Activated naive CD8-positive, alpha-beta T cell treated with anti-CD3 and anti-CD28 coated beads, Interleukin-2, amount 10 ng/mL, durations not matched to agents 7 days and 5 days (primary cell): ENCODE data around the gene MKI67. TPM values are rescaled to one million over a fixed set of nuclear protein-coding genes. Genes with fewer than 3 reads are reported as not detected.
"Not testable (repeated sequence)": the region's sequence is repeated elsewhere in the genome, so short reads cannot be mapped to it uniquely, and the experiment has no call there.

ENCODE experiments used
- ATAC-seq: fragments of 150-1000 bp; cut with Tn5 transposase; one replicate; pipeline ENCODE4 v1.10.0; 2021; ENCODE audit warnings: low read depth, moderate library complexity
- POLR2A ChIA-PET: fragments of 350-600 bp; sonication (Branson Sonifier 250); formaldehyde crosslinking; loops from one replicate; lab custom pipeline; 2021; ENCODE audit warnings: antibody characterized with exemption; lab: Charles Lee
- DNase-seq: peaks from one replicate; pipeline ENCODE4 v3.0.0; 2021
- H3K27ac Mint-ChIP-seq: one replicate; pipeline ENCODE4 v1.8.0; 2022; ENCODE audit warnings: mild to moderate bottlenecking, mixed read lengths
- H3K27me3 Mint-ChIP-seq: one replicate; pipeline ENCODE4 v1.8.0; 2022; ENCODE audit warnings: mild to moderate bottlenecking, moderate library complexity, mixed read lengths
- H3K36me3 Mint-ChIP-seq: one replicate; pipeline ENCODE4 v1.8.0; 2021; ENCODE audit warnings: mild to moderate bottlenecking, mixed read lengths
- H3K4me1 Mint-ChIP-seq: one replicate; pipeline ENCODE4 v1.8.0; 2021; ENCODE audit warnings: mixed read lengths
- H3K4me3 Mint-ChIP-seq: one replicate; pipeline ENCODE4 v1.8.0; 2022; ENCODE audit warnings: mild to moderate bottlenecking, moderate library complexity, mixed read lengths
- H3K9me3 Mint-ChIP-seq: one replicate; pipeline ENCODE4 v1.8.0; 2021; ENCODE audit warnings: mixed read lengths
- total RNA-seq, 2 experiments: library from RNA; stranded (reverse); gene quantifications; one replicate each; pipeline ENCODE4 v1.2.3, GENCODE V29; 2021

Gene MKI67
- total RNA-seq, 2 experiments from 2014 or later, result 256 to 280 TPM

GRCh38 chr10:128095753-128096469 is 30.3 kb downstream of the MKI67 start:
- peaks cover 2% of the 10 kb centered on the region for H3K27me3 Mint-ChIP-seq
- peaks cover 47% of the 10 kb centered on the region for H3K36me3 Mint-ChIP-seq
- H3K9me3 Mint-ChIP-seq, result no peaks in the 10 kb centered on the region
- H3K27ac Mint-ChIP-seq, result peak overlapping the region; percentile 91
- ATAC-seq (peak; percentile 68), DNase-seq (peak; percentile 77)
- H3K4me1 Mint-ChIP-seq, result peaks cover 48% of the 10 kb centered on the region
- H3K4me3 Mint-ChIP-seq, result peak overlapping the region; percentile 75
- POLR2A ChIA-PET, result interaction anchor here (0.7 to 2.4 kb wide), 12 partner anchors 9 to 85 kb away, joined by 3 to 14 read pairs (median 3); partner anchors contain the start of gene MKI67

- POLR2A ChIA-PET, result interaction anchor here (0.7 to 2.4 kb wide), 13 partner anchors 8 to 85 kb away, joined by 3 to 14 read pairs (median 3); partner anchors contain the start of gene MKI67
- peak; percentile 49 for DNase-seq
- peak; percentile 80 for ATAC-seq
- peaks cover 2% of the 10 kb centered on the region for H3K27me3 Mint-ChIP-seq
- H3K27ac Mint-ChIP-seq, result peak overlapping the region; percentile 91
- H3K4me1 Mint-ChIP-seq, result peaks cover 46% of the 10 kb centered on the region
- no peaks in the 10 kb centered on the region for H3K9me3 Mint-ChIP-seq
- peaks cover 44% of the 10 kb centered on the region for H3K36me3 Mint-ChIP-seq
- H3K4me3 Mint-ChIP-seq, result peak overlapping the region; percentile 75
Measured at GRCh38 chr10:128095027-128095752, 31.0 kb downstream of the MKI67 start.

- Mint-ChIP-seq H3K27ac (peak overlapping the region; percentile 91), H3K4me1 (peaks cover 44% of the 10 kb centered on the region), H3K36me3 (peaks cover 38% of the 10 kb centered on the region)
- not testable (repeated sequence) for H3K9me3 Mint-ChIP-seq, ATAC-seq, H3K27me3 Mint-ChIP-seq, H3K4me3 Mint-ChIP-seq, DNase-seq
- POLR2A ChIA-PET, result interaction anchor here (1.0 to 2.4 kb wide), 4 partner anchors 8 to 32 kb away, joined by 3 to 14 read pairs (median 4); partner anchors contain the start of gene MKI67
Measured at GRCh38 chr10:128094596-128094995, 31.6 kb downstream of the MKI67 start.

DNA sequence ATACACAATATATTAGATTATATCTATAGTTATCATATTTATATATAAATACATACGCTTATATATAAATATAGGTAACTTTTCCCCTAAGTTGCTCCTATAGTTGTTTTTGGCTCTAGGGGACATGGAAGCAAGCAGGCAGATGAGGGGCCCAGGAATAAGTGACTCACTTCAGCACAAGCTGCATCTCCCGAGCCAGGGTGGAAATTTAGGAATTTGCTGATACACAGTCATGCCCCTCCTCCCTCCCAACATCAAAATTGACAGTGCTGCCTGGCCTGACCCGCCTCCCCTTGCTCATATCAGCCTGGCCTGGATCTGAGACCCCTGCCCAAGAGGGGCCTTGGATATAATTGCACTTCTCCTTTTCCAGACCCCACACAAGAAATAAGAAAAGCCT is 33.8 kb downstream of the MKI67 start:
- DNase-seq, result no peak
- no peak for ATAC-seq
- Mint-ChIP-seq H3K9me3 (no peaks in the 10 kb centered on the region), H3K4me3 (no peak overlapping the region), H3K27me3 (peaks cover 2% of the 10 kb centered on the region), H3K27ac (no peak overlapping the region), H3K4me1 (peaks cover 37% of the 10 kb centered on the region), H3K36me3 (peaks cover 18% of the 10 kb centered on the region)
- POLR2A ChIA-PET, result no interaction called here

- Mint-ChIP-seq H3K4me3 (no peak overlapping the region), H3K4me1 (peaks cover 29% of the 10 kb centered on the region), H3K9me3 (no peaks in the 10 kb centered on the region), H3K27ac (no peak overlapping the region), H3K36me3 (peaks cover 11% of the 10 kb centered on the region), H3K27me3 (peaks cover 2% of the 10 kb centered on the region)
- DNase-seq (no peak), ATAC-seq (no peak)
- POLR2A ChIA-PET, result no interaction called here
Measured at GRCh38 chr10:128091636-128092210, 34.5 kb downstream of the MKI67 start.

DNA sequence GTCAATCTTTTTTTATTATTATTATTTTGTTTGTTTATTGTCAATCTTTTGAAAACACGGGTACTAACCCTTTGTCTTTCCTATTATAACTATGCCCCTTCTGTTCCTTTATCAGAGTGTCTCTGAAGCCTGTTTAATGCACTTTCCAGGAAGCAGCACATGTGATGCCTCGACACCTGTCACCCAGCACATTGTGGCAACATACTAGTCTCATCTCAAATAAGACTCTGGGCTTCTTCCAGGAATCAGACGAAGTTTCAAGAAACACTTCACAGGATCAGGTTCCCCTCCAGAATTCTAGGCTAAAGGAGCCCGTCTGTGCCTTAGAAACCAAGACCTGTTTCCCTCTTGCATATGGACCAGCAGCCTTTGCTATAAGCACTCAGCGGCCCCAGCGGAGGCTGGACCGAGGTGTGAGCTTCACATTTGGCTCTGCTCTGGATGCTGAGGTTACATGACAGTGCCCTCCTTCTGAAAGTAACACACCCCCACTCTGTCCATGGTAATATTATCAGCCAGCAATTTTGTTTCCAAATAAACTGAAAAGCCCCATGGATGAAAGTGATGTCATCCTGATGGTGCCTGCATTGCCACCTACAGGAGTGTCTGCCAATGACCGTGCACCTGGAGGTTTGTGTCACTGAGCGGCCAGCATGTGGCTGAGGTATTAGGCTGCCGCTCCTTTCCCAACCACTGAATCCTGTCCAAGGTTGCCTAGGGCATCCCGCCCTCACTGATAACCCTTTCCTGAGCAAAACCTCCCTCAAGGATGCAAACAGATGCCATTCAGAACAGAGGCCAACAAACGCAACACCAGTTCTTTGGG is 38.1 kb downstream of the MKI67 start:
- H3K9me3 Mint-ChIP-seq, result no peaks in the 10 kb centered on the region
- no peak overlapping the region for H3K4me3 Mint-ChIP-seq
- H3K27me3 Mint-ChIP-seq, result peaks cover 2% of the 10 kb centered on the region
- H3K36me3 Mint-ChIP-seq, result no peaks in the 10 kb centered on the region
- peak; percentile 51 for ATAC-seq
- DNase-seq, result no peak
- H3K27ac Mint-ChIP-seq, result no peak overlapping the region
- H3K4me1 Mint-ChIP-seq, result peaks cover 8% of the 10 kb centered on the region
- POLR2A ChIA-PET, result interaction anchor here (0.6 to 2.1 kb wide), 2 partner anchors 38 to 974 kb away, joined by 3 to 9 read pairs; partner anchors contain the start of gene MKI67

GRCh38 chr10:128087146-128087883 is 38.9 kb downstream of the MKI67 start:
- Mint-ChIP-seq H3K36me3 (no peaks in the 10 kb centered on the region), H3K27ac (no peak overlapping the region), H3K9me3 (no peaks in the 10 kb centered on the region), H3K4me1 (peaks cover 8% of the 10 kb centered on the region), H3K27me3 (peaks cover 2% of the 10 kb centered on the region), H3K4me3 (no peak overlapping the region)
- DNase-seq (no peak), ATAC-seq (no peak)
- POLR2A ChIA-PET, result interaction anchor here (0.7 kb wide), 1 partner anchor 8 kb away, joined by 3 read pairs; no protein-coding TSS in a partner anchor

DNA sequence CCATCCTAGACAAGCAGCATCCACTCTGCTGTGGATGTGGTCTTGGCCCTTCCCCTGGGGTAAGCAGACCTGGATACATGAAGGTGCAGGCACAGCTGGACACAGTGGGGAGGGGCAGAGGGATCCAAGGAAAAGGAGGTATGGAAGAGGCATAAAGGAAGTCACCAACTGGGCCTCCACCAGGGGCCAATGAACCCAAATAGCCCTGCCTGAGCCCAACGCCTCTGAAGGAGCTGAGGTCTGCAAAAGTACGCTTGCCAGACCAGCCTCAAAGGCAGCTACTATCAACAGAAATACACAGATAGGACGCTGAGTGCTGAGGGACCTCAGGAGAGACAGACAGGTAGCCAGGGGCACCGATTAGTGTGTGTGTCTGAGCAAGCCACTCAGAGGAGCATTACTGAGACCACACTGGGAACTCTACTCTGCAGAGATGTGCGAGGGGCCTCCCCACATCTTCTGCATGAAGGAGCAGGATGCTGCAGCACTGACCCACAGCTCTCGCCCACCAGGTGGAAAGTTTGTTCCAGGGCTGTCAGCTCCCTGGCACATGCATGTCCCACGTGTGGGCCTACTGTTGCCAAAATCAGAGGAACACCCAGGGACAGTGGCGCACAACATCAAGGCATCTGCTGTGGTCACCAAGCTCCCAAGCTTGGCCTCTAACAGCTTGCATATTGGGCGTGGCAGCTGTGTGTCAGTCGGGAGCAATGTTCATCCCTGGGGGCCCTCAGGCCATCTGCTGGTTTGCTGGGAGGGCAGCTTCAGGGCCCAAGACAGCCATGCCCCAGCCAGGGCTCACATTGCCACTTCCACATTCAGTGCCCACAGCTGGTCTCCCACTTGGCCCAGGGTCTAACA is 40.0 kb downstream of the MKI67 start:
- no peak overlapping the region for H3K4me3 Mint-ChIP-seq
- POLR2A ChIA-PET, result interaction anchor here (0.7 kb wide), 1 partner anchor 9 kb away, joined by 3 read pairs; no protein-coding TSS in a partner anchor
- ATAC-seq (peak; percentile 23), DNase-seq (no peak)
- H3K36me3 Mint-ChIP-seq, result no peaks in the 10 kb centered on the region
- H3K27me3 Mint-ChIP-seq, result no peaks in the 10 kb centered on the region
- peaks cover 8% of the 10 kb centered on the region for H3K4me1 Mint-ChIP-seq
- H3K9me3 Mint-ChIP-seq, result no peaks in the 10 kb centered on the region
- H3K27ac Mint-ChIP-seq, result no peak overlapping the region

DNA sequence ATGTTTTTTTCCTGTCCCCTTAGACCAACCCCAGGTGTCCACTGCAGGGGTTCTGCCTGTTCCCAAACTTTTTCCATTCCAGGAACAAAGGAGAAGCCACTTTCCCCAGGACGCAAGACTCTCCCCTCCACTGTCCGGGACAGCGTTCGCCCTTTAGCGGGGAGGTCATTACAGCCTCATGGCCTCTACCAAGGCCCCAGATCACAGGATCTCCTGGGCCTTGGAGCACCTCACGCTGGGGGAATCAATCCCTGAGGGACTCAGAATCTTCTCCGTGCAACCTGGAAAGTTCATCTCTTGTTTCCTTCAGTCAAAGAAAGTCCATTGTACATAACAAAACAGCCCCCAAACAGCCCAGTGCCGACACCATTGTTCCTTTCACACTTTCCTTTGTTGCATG is 41.2 kb downstream of the MKI67 start:
- Mint-ChIP-seq H3K9me3 (no peaks in the 10 kb centered on the region), H3K4me1 (peaks cover 8% of the 10 kb centered on the region), H3K4me3 (no peak overlapping the region), H3K27ac (no peak overlapping the region), H3K27me3 (no peaks in the 10 kb centered on the region), H3K36me3 (no peaks in the 10 kb centered on the region)
- POLR2A ChIA-PET, result interaction anchor here (1.2 kb wide), 1 partner anchor 10 kb away, joined by 5 read pairs; no protein-coding TSS in a partner anchor
- ATAC-seq, result no peak
- DNase-seq, result no peak

- peaks cover 2% of the 10 kb centered on the region for H3K36me3 Mint-ChIP-seq
- POLR2A ChIA-PET, result interaction anchor here (1.2 kb wide), 1 partner anchor 10 kb away, joined by 5 read pairs; no protein-coding TSS in a partner anchor
- DNase-seq (no peak), ATAC-seq (no peak)
- H3K4me3 Mint-ChIP-seq, result no peak overlapping the region
- peaks cover 8% of the 10 kb centered on the region for H3K4me1 Mint-ChIP-seq
- no peak overlapping the region for H3K27ac Mint-ChIP-seq
- H3K27me3 Mint-ChIP-seq, result no peaks in the 10 kb centered on the region
- H3K9me3 Mint-ChIP-seq, result no peaks in the 10 kb centered on the region
Measured at GRCh38 chr10:128084364-128084763, 41.9 kb downstream of the MKI67 start.

DNA sequence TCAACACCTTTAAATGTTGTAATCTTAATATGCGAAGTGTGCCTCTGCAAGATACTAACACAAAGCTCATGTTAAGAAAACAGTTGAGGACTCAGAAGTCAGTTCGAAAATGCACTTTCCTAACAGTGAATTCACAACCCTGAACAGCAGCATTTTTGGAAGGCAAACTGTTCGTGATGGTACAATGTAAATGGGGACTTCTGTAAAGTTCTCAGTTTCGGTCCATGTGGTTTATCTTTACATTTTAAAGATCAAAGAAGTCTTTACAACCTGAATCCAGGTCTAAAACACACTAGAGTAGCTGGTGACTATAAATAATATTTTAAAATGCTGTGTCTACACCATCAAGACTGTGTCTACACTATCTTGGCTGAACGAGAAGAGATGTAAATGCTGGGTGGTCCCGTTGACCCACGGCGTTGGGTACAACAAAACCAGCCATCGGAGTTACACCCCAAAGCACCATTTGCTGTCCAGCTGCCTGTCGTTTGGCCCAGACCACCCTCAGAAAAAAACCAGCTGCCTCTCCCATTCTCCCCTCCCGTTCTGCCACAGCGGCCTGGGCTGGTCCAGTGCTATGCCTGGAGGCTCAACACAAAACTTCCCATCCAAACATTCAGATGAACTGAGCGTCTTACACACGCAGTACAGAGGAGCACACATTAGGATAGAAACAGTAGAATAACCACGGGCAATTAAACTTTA is 42.9 kb downstream of the MKI67 start:
- H3K36me3 Mint-ChIP-seq, result peaks cover 4% of the 10 kb centered on the region
- H3K4me1 Mint-ChIP-seq, result peaks cover 5% of the 10 kb centered on the region
- H3K4me3 Mint-ChIP-seq, result no peak overlapping the region
- no peak overlapping the region for H3K27ac Mint-ChIP-seq
- DNase-seq, result no peak
- no peak for ATAC-seq
- POLR2A ChIA-PET, result no interaction called here
- no peaks in the 10 kb centered on the region for H3K9me3 Mint-ChIP-seq
- H3K27me3 Mint-ChIP-seq, result no peaks in the 10 kb centered on the region
